Activated CD8-positive, alpha-beta memory T cell treated with anti-CD3 and anti-CD28 coated beads, Interleukin-2, amount 50 U/mL, for 24 hours (primary cell): Measurements from ENCODE around the gene TBX10.
"Not testable (repeated sequence)": the region's sequence is repeated elsewhere in the genome, so short reads cannot be mapped to it uniquely, and the experiment has no call there.

Source experiments
- DNase-seq: peaks from one replicate; pipeline ENCODE4 v3.0.0-alpha.2; 2020; ENCODE audit errors: extremely low read depth

Gene TBX10

DNA sequence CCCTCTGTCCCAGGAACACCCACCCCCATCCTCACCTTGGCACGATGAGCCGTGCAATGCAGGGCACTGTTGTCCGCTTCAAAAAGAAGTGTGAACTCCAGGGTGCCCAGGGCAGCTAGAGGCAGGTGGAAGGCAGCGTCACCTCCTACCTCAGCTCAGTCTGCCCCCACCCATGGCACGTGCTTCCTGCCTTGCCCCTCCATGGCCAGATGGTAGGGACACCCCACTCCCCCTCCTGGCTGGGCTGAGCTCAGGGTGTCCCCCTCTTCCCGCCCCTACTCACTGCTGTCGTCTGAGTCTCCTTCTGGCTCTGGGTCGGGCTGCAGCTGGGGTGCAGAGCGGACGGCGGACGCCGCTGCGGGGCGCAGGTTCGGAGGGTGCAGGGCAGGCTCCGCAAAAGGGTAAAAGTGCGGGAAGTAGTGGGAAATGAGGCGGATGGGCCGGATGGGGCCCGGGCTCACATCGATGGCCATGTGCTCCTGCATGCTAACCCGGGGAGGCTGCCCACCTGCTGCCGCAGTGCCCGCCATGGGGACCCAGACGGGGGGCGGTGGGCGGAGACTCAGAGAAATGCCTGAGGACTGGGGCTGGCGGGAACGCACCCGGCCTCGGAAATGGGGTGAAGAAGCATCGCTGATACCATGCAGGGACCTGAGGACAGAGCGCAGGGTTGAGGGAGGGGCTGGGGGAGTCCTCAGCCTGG, 23.7 kb downstream of the TBX10 start:
- no peak for DNase-seq

DNA sequence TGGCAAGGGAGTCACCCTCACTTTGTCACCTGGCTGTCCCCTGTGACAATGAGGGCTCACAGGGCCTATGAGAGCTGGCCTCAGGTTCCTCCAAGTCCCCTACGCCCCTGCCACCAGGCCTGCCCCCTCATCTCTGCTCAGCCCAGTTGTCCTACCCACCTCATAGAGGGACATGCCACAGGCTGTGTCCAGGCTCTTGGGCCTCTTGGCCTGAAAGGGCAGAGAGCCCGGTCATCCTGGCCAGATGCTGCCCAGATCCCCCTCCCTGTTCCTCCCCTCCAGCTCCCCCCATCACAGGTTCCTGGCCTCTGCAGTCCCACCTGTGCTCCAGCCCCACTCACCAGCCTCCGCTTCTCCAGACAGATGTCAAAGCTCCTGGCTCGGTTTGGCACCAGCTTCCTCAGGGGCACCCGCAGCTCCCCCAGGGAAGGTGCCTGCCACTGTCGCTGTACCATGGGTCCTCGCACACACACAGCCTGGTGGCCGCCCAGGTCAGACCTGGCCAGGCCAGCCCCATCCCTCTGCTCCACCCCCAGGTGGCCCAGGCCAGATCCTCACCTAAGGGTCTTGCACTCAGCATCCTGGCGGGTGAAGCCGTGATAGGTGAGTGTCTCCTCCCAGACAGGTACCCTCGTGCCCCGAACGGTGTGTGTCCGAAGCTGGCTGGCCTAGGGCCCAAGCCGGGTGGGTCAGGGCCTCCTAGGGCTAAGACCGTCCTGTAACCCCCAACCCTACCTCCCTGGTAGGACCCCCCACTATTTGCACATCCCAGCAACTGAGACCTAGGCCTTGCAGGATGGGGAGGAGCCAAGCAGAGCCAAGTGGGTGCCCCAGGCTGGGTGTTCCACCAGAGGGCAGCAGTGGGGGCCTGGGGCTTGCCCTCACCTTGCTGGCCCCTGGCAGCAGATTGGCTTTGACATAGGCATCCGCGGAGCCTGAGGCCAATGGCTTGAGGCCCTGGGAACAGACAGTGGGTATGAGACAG, 24.5 kb downstream of the TBX10 start:
- DNase-seq = no peak

DNA sequence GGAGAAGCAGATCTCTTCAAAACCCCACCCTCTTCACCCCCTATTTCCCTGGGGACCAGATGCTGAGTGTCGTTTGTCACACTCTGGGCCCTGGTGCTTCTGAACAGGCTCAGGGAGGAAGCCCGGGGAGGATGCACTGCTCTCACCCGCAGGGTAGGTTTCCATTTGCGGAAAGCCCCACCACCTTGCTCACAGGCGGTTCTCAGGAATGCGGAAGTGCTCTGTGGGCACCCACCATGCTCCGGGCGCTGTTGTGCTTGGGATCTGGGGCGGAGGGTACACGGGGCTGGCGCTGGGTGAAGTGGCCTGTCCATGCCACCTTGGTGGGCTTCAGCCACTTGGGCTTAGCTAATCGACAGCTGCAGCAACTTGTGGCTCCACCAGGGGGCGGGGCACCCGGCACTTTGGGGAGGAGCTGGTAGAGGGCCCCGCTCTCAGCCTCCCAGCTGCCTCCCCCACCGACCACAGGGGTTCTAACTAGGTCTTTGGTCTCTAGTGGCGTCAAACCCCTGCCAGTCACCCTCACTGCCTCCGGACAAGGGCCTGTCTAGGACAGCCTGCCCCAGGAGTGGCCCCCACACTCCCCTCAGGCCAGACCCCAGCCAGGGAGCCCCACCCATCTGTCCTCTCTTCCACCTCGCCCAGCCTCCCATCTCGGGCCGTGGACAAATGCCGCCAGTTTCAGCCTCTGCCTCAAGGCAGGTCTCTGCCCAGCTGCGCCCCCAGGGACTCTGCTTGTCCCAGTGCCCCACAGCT, 25.4 kb downstream of the TBX10 start:
- peak; percentile 64 for DNase-seq

DNA sequence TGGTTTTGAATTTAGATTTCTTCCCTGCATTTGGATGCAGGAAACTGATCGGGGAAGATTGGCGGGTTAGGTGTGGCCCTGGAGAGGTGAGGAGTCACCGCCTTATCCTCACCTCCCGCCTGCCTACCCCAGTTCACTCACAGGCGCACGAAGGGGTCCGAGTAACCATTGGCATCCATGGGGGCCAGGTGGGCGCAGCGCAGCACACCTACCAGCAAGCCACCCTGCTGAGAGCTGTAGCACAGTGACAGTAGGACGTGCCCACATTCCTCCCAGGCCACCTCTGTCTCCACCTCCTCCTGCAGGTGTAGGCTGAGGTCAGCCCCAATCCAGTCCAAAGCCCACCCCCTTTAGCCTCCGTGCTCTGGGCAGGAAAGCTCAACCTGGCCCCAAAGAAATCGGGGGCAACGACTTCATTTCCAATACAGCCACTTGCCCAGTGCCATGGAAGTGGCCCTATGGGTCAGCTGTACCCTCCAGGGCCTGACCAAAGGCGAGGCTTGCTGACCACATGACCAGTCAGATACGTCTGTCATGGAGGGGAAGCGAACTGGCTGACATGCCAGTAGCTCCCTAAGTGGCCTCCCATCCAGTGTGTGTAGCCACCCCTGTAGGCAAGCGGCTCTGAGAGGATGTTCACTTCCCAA, 26.1 kb downstream of the TBX10 start:
- no peak for DNase-seq

DNA sequence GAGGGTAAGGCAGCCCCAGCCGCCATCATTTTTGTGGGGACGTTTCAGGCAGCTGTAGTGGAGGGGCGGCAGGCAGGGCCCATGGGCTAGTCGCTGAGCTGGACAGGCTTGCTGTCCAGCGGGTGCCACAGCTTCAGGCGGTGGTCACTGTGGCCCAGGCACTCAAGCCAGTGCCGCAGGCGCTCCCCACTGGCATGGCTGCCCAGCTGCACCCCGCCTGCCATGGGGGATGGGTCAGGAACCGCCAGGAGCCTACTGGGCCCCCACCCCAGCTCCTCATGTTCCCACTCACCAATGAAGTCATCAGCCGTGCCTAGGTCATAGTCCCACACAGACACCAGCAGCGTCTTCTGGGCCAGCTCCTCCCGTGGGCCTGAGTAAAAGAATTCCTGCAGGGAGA, 26.8 kb downstream of the TBX10 start:
- DNase-seq = no peak

DNA sequence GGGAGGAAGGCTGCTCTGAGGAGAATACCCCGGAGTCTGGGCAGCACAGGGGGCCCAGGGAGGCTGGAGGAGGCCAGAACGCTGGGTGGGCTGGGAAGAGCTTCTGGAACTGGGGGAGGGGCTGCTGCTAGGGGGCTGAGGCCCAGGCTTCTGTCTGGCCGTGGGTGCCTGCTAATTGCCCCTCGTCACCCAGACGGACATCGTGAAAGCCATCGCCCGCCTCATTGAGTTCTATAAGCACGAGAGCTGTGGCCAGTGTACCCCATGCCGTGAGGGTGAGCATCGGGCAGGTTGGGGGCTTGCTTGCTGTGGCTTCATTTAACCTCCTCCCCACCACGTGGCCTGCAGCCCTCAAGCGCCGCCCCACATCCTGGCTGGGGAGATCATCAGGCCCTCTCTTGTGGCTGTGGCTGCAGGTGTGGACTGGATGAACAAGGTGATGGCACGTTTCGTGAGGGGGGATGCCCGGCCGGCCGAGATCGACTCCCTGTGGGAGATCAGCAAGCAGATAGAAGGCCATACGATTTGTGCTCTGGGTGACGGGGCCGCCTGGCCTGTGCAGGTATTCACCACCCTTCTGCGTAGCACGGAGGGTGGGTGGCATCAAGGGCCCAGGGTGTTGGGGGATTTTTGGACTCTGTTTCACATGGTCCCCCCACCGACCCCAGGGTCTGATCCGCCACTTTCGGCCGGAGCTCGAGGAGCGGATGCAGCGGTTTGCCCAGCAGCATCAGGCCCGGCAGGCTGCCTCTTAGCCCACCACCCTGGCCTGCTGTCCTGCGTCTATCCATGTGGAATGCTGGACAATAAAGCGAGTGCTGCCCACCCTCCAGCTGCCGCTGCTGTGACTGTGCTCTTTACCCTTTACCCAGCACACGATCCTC, 27.6 kb downstream of the TBX10 start:
- DNase-seq = no peak

DNA sequence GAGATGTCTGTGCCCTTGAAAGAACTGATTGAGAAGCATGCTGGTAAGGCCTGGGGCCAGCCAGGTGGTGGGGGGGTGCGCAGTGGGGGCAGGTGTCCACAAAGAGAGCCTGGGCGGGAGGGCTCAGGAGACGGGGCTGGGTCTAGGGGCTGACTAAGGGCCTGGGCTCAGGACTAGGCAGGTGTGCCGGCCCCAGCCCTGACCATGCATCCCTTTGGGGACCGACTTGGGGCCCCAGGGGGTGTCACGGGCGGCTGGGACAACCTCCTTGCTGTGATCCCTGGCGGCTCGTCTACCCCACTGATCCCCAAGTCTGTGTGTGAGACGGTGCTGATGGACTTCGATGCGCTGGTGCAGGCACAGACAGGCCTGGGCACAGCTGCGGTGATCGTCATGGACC, 28.4 kb downstream of the TBX10 start:
- no peak for DNase-seq

DNA sequence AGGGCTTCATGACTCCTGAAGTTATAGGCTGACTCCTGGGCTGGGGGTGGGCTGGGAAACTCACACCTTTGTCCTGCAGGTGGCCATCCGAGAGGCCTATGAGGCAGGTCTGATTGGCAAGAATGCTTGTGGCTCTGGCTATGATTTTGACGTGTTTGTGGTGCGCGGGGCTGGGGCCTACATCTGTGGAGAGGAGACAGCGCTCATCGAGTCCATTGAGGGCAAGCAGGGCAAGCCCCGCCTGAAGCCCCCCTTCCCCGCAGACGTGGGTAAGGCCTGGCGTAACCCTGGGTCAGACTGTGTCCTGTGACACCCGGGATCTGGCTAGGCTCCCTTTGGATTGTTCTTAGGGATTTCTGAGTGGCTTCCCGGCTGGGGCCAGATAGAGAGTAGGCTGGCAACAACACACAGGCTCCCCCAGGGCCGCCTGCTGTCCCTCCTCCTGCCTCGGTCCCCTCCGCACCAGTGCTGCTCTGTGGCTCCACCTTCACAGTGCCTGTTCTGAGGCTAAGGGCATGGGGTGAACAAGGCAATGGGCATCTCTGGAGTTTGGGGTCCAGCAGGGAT, 29.2 kb downstream of the TBX10 start:
- DNase-seq = no peak

DNA sequence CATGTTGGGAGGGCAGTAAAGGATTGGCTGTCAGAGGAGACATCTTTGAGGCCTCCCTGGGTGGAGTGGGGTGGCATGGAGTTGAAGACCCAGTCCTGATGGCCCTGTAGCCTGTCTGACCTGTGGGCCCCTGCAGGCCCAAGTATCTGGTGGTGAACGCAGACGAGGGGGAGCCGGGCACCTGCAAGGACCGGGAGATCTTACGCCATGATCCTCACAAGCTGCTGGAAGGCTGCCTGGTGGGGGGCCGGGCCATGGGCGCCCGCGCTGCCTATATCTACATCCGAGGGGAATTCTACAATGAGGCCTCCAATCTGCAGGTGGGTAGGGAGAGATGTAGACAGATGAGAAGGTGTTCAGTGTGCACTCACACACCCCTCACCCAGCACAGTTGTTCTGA, 30.2 kb downstream of the TBX10 start:
- DNase-seq = no peak

DNA sequence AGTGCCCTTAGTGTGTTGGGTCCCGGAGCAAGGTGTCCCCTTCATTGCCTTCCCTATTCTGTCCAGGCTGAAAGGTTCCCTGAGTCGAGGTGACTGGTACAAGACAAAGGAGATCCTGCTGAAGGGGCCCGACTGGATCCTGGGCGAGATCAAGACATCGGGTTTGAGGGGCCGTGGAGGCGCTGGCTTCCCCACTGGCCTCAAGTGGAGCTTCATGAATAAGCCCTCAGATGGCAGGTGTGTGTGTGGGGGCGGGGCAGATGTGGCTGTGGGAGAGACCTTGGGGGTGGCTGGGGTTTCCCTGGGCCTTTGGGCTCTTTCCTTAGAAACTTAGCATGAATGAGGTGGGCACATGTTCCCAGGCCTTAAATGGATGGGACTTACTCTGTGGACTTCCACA, 31.1 kb downstream of the TBX10 start:
- DNase-seq = no peak

DNA sequence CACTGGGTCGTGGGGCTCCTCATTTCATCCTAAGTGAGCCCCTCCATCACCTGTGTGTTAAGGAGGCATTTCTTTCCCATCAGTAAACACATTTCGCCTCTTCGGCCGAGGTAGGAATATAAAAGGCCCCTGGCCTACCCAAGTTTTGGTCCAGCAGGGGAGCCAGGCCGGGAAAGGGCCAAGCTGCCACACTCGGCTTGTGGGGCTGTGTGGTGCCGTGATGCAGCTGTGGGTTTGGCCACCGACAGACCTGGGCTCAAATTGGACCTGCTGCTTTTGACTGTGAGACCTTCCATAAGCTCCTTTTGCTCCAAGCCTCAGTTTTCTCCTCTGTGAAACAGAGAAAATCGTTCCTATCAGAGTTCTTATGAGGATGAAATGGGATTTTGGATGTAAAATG, 32.1 kb downstream of the TBX10 start:
- no peak for DNase-seq

DNA sequence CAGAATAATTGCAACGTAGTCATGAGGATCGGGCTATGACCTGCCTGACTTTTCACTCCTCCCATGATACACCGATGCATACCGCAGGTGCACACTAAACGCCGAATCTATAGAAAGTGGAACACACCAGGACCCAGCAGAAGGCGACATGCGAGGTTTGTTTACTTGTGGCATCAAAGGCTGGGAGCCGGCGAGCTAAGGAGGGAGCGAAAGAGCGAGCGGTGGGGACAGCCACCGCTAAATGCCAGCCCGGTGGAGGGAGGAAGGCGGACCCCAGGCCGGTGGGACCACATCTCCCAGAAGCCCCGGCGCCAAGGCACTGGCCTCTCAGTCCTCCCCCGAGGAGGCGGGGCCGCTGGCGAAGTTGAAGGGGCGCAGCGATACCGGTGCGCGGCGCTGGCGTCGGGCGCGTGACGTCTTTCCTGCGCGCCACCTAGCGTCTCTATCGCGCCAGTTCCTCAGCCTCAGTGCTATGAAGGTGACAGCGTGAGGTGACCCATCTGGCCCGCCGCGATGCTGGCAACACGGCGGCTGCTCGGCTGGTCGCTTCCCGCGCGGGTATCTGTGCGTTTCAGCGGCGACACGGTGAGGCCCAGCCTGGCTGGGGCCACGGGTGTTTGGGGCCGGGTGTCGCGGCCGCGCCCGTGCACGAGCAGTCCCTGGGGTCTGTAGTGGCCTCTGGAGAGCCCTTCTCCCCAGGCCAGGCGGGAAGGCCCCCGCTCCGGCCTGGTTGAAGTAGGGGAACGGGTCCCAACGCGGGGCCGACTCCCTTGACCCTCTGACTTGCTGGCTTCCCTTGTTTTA, 32.9 kb downstream of the TBX10 start, which contains the start of gene NDUFV1:
NDUFV1 (plus strand) TSS at position 445 of the 804 bp plus-strand sequence; CDS start at position 514, 69 bp downstream.
- DNase-seq = peak; percentile 89

DNA sequence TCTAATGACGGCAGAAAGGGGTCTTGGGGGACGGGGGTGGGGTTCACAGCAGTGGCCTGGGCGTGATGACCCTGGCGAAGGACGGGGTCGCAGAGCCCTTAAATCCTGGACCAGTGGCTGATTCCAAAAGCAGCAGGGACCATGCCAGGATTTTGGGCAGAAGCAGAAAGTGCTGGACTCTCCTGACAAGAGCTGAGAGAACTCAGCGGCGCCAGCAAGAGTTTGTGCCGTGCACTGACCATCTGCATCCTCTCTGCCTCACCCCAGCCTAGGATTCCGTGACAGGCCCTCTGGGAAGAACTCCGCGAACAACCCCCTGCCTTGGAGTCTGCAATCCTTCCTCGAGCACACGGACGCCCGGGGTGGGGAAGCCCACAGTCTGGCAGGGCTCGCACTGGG, 33.5 kb downstream of the TBX10 start:
- no peak for DNase-seq

DNA sequence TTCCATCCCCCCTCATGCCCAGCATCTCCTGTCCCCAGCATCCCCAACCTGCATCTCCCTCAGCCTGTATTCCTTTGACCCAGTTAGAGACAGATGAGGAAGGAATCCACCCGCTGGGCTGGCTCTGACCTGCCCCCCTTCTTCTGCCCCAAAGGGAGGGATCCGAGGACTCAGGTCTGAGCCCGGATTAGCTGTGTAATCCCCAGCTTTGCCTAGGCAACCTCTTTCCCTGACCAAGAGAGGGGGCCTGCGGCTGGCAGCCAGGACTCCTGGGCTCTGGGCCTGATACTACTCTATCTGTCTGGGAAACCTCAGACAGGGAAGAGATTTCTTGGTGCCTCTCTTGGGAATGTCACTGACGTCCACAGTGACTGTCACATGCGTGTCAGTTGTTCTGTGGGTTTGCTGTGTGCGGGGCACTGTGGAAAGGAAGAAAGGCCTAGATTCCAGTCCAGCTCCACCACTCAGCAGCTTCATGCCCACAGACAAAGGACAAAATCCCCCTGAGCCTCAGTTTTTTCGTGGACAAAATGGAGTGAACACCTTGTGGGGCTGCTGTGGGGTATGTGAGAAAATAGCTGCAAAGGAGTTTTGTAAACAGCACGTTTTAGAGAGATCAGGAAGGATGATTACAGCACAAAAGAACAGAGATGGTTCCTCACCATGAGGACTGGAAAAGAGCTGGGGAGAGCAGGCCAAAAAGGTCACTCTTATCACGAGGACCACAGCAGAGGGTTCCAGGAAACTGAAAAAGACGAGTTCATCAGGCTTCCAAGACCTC, 34.1 kb downstream of the TBX10 start:
- no peak for DNase-seq

DNA sequence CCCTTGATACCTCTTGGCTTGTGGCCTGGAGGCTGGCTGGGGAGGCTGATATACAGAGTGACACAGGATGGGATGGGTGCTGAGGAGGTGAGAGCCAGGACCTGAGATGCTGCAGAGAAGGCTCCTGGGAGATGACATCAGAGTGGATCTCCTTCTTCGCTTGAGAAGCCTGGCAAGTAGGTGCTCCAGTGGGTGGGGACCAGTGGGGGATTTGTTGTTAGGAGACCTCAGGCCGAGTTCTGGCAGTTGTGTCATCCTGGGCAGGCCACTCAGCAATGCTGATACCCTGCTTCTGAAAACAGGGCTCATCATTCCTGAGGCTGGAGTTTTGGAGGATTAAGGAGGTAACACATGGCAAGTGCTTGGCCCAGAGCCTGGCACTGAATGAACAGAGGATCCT, 34.7 kb downstream of the TBX10 start:
- no peak for DNase-seq

DNA sequence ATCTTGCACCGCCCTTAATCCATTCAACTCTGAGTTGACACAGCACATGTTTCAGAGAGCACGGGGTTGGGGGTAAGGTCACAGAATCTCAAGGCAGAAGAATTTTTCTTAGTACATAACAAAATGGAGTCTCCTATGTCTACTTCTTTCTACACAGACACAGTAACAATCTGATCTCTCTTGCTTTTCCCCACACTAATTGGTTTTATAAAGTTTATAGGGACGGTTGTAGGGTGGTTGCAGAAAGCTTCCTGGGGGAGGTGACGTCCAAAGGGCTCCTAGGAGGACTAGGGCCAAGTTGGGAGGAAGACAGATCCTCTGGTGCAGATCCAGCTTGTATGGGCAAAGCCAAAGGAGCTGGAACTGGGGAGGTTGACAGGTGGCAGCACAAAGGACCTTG, 35.4 kb downstream of the TBX10 start:
- DNase-seq = not testable (repeated sequence)

DNA sequence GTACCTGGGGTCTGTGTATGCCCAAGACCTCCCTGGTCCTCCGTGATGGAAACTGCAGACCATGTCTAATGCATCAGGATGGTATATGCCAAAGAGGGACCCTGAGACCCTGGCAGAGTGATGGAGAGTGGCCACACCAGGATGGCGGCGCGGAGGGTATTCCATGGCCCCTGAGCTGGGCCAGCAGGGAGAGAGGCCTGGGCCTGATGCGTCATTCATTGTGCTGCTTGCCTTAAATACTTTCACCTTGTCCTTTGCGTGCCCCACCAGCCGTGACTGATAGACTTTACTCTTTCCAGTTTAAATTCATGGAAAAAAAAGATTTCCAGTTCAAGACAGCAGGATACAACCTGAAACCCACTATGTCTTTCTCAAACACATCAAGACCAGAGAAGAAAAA, 38.5 kb downstream of the TBX10 start:
- no peak for DNase-seq

DNA sequence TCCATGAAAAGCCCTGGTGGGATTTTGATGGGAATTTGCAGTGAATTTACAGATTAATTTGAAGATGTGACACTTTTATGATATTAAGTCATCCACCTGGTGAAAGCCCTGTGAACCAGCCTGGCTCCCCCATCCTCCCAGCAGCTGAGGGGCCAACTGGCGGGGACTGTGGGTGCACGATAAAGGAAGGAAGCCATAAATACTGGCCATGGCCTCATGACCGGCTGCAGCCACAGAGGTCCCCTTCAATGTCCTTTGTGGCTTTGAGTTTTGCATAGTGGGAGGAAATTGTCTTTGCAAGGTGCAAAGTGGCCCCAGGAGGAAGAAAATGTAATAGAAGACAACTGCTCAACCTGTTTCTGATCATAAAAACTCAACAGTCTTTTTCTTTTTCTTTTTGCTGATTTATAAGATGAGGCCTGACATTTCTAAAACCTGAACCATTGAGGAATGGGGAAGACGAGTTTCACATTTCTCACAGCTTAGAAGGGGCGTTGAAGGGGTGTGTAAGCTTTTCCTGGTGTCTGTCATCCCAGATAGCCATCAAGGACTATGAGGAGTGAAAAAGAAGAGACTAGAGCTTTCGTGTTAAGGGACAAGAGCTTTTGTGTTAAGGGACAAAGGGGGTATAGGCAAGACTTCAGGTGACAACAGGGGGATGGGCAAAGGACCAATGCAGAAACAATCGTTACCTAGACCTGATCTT, 39.1 kb downstream of the TBX10 start:
- DNase-seq = no peak
